Testis (tissue), 3 donors: ENCODE data around the gene KYAT1. TPM values are rescaled to one million over a fixed set of nuclear protein-coding genes. Genes with fewer than 3 reads are reported as not detected.

ENCODE experiments used
- DNase-seq: peaks from one replicate; pipeline ENCODE4 v3.0.0-alpha.2; 2019
- H3K27ac ChIP-seq, 2 donors: fragments of 200-600 bp; sonication (generic); one replicate each; pipeline ENCODE4 v1.5.1; 2019
- H3K27me3 ChIP-seq: fragments of 200-600 bp; sonication (generic); one replicate; pipeline ENCODE4 v1.5.1; 2019
- H3K36me3 ChIP-seq: fragments of 200-600 bp; sonication (generic); one replicate; pipeline ENCODE4 v1.5.1; 2017; ENCODE audit warnings: low read depth; ENCODE audit errors: missing control alignments
- H3K4me1 ChIP-seq: fragments of 200-600 bp; sonication (generic); one replicate; pipeline ENCODE4 v1.5.1; 2019
- H3K4me3 ChIP-seq, 2 donors: fragments of 200-600 bp; sonication (generic); one replicate each; pipeline ENCODE4 v1.5.1; 2017 to 2019
- H3K9me3 ChIP-seq: fragments of 200-600 bp; sonication (generic); one replicate; pipeline ENCODE4 v1.5.1; 2017
- POLR2A ChIP-seq: fragments of 450-650 bp; IDR thresholded peaks from one replicate; pipeline ENCODE4 v1.6.1; 2017; ENCODE audit warnings: antibody characterized with exemption, mild to moderate bottlenecking, moderate library complexity
- WGBS, 2 donors: methylation state at CpG; one replicate each; pipeline ENCODE4 v1.1.5; 2018; 5-methylcytosine and 5-hydroxymethylcytosine counted together
- intact Hi-C: fragments of 100-400 bp; cut with DNase I; formaldehyde crosslinking; loops from one replicate; pipeline ENCODE4 v1.15.1; 2023; ENCODE audit warnings: low total_unique reads
- polyA plus RNA-seq: library from polyadenylated mRNA; stranded (reverse); fragments of 350-450 nt; fragmentation: Illumina TruSeq; extraction: RNeasy Lipid Tissue Mini Kit (QIAGEN cat#74804); gene quantifications from one replicate; pipeline ENCODE4 v1.2.3, GENCODE V29; 2014; ENCODE audit warnings: low read depth, low replicate concordance; ENCODE audit not compliant: insufficient read depth
- total RNA-seq, 2 donors: library from RNA; depleted of rRNA; stranded (reverse); fragments of >200 nt; gene quantifications; one replicate each; pipeline ENCODE4 v1.2.3, GENCODE V29; 2016
- TF ChIP-seq, protein P1 (sequence below), 3 experiments: fragments of 450-650 bp in 2 of 3; fragments of 200-600 bp in 1 of 3; sonication (generic) in 1 of 3; IDR thresholded peaks; one replicate each; pipeline ENCODE4 v1.5.1; 2016 to 2019; ENCODE audit warnings: antibody characterized with exemption in 3 of 3, mild to moderate bottlenecking in 2 of 3, moderate library complexity in 1 of 3

KYAT1 gene
- total and polyA plus RNA-seq, 3 donors from 2014 or later, result 11.6 to 18.0 (median 14.0) TPM

DNA sequence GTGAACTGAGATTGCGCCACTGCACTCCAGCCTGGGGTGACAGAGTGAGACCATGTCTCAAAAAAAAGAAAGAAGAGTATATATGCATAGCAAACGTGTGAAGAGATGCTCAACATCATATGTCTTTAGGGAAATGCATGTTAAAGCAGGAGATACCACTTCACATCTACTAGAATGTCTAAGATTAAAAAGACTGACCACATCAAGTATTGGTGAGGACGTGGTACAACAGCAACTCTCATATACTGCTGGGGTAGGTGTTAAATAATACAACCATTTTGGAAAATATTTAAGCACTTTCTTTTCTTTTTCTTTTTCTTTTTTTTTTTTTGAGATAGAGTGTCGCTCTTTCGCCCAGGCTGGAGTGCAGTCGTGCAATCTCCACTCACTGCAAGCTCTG, 96.3 kb downstream of the KYAT1 start:
- no peak for DNase-seq
- H3K27ac ChIP-seq, result no peak overlapping the region
- intact Hi-C loops, result no loop called here
- peaks cover 11% of the 10 kb centered on the region for H3K4me1 ChIP-seq
- no peak overlapping the region for H3K4me3 ChIP-seq
- 90 to 92% methylated on average over 6 of the region's 6 CpGs for WGBS, 2 donors
- H3K9me3 ChIP-seq, result no peaks in the 10 kb centered on the region
- no peaks in the 10 kb centered on the region for H3K27me3 ChIP-seq
- H3K36me3 ChIP-seq, result no peaks in the 10 kb centered on the region
- TF ChIP-seq POLR2A, result no peak
- TF ChIP-seq, protein P1, sequence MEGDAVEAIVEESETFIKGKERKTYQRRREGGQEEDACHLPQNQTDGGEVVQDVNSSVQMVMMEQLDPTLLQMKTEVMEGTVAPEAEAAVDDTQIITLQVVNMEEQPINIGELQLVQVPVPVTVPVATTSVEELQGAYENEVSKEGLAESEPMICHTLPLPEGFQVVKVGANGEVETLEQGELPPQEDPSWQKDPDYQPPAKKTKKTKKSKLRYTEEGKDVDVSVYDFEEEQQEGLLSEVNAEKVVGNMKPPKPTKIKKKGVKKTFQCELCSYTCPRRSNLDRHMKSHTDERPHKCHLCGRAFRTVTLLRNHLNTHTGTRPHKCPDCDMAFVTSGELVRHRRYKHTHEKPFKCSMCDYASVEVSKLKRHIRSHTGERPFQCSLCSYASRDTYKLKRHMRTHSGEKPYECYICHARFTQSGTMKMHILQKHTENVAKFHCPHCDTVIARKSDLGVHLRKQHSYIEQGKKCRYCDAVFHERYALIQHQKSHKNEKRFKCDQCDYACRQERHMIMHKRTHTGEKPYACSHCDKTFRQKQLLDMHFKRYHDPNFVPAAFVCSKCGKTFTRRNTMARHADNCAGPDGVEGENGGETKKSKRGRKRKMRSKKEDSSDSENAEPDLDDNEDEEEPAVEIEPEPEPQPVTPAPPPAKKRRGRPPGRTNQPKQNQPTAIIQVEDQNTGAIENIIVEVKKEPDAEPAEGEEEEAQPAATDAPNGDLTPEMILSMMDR (IDR thresholded peaks at IDR 0.05), result no peak

Other genes starting within 250 kb of the KYAT1 start
- 10 to 100 TPM; 78.4 to 96.7 TPM for gene DYNC2I2, start 225.1 kb downstream of the KYAT1 start, total RNA-seq
- gene DYNC2I2, start 225.1 kb downstream of the KYAT1 start, polyA plus RNA-seq, result 102 TPM
- 100 to 1,000 TPM; 113 to 142 TPM for gene SET, start 192.7 kb downstream of the KYAT1 start, total RNA-seq
- gene SET, start 192.7 kb downstream of the KYAT1 start, polyA plus RNA-seq, result 159 TPM
- gene PKN3, start 179.4 kb downstream of the KYAT1 start, total RNA-seq, result 1 to 10 TPM; 3.6 to 7.2 TPM
- gene PKN3, start 179.4 kb downstream of the KYAT1 start, polyA plus RNA-seq, result 4.2 TPM
- gene ZDHHC12, start 157.8 kb downstream of the KYAT1 start, total RNA-seq, result 10 to 100 TPM; 36.4 to 57.5 TPM
- gene ZDHHC12, start 157.8 kb downstream of the KYAT1 start, polyA plus RNA-seq, result 39.3 TPM
- gene ZER1, start 110.0 kb downstream of the KYAT1 start, total RNA-seq, result 100 to 1,000 TPM in 1 of 2 donors, 10 to 100 TPM in 1; 96.8 to 112 TPM
- 118 TPM for gene ZER1, start 110.0 kb downstream of the KYAT1 start, polyA plus RNA-seq
- gene TBC1D13, start 94.7 kb downstream of the KYAT1 start, total RNA-seq, result 10 to 100 TPM; 14.3 to 15.7 TPM
- gene TBC1D13, start 94.7 kb downstream of the KYAT1 start, polyA plus RNA-seq, result 15.5 TPM
- 10 to 100 TPM; 28.9 to 30.4 TPM for gene ENDOG, start 63.5 kb downstream of the KYAT1 start, total RNA-seq
- 33.9 TPM for gene ENDOG, start 63.5 kb downstream of the KYAT1 start, polyA plus RNA-seq
- 10 to 100 TPM; 34.0 to 43.2 TPM for gene SPOUT1, start 52.2 kb downstream of the KYAT1 start, total RNA-seq
- gene SPOUT1, start 52.2 kb downstream of the KYAT1 start, polyA plus RNA-seq, result 14.4 TPM
- gene LRRC8A, start 183 bp upstream of the KYAT1 start, total RNA-seq, result 10 to 100 TPM; 54.3 to 61.3 TPM
- 30.9 TPM for gene LRRC8A, start 183 bp upstream of the KYAT1 start, polyA plus RNA-seq
- gene PHYHD1, start 39.0 kb upstream of the KYAT1 start, total RNA-seq, result 10 to 100 TPM; 10.9 to 18.5 TPM
- 15.1 TPM for gene PHYHD1, start 39.0 kb upstream of the KYAT1 start, polyA plus RNA-seq
- 10 to 100 TPM; 26.4 to 29.4 TPM for gene DOLK, start 65.7 kb upstream of the KYAT1 start, total RNA-seq
- gene DOLK, start 65.7 kb upstream of the KYAT1 start, polyA plus RNA-seq, result 36.9 TPM
- 100 to 1,000 TPM; 165 to 184 TPM for gene NUP188, start 65.7 kb upstream of the KYAT1 start, total RNA-seq
- gene NUP188, start 65.7 kb upstream of the KYAT1 start, polyA plus RNA-seq, result 241 TPM
- 10 to 100 TPM; 88.8 to 92.2 TPM for gene SH3GLB2, start 146.4 kb upstream of the KYAT1 start, total RNA-seq
- 62.3 TPM for gene SH3GLB2, start 146.4 kb upstream of the KYAT1 start, polyA plus RNA-seq
- gene MIGA2, start 154.7 kb upstream of the KYAT1 start, total RNA-seq, result 10 to 100 TPM; 42.0 to 42.7 TPM
- 22.9 TPM for gene MIGA2, start 154.7 kb upstream of the KYAT1 start, polyA plus RNA-seq
- 10 to 100 TPM; 14.0 to 14.4 TPM for gene DOLPP1, start 199.2 kb upstream of the KYAT1 start, total RNA-seq
- gene DOLPP1, start 199.2 kb upstream of the KYAT1 start, polyA plus RNA-seq, result 17.9 TPM
- 100 to 1,000 TPM; 188 to 272 TPM for gene CRAT, start 228.8 kb upstream of the KYAT1 start, total RNA-seq
- 451 TPM for gene CRAT, start 228.8 kb upstream of the KYAT1 start, polyA plus RNA-seq
- 100 to 1,000 TPM; 163 to 177 TPM for gene PTPA, start 229.5 kb upstream of the KYAT1 start, total RNA-seq
- 268 TPM for gene PTPA, start 229.5 kb upstream of the KYAT1 start, polyA plus RNA-seq